GM21447 (cell line): ENCODE measurements around the gene EYS.

Experiments used
- ATAC-seq: cut with Tn5 transposase; IDR thresholded peaks from one replicate; pipeline ENCODE4 v1.9.1; 2021; ENCODE audit not compliant: unreplicated experiment

The EYS gene

GRCh38 chr6:65253041-65253440, 454.0 kb downstream of the EYS start:
- no peak for ATAC-seq

GRCh38 chr6:65248101-65248610, 458.9 kb downstream of the EYS start:
- ATAC-seq: no peak

- no peak for ATAC-seq
These were observed 475.4 kb downstream of the EYS start for GRCh38 chr6:65231616-65232015.

GRCh38 chr6:65229825-65230224, 477.2 kb downstream of the EYS start:
- ATAC-seq: no peak

GRCh38 chr6:65221153-65221552, 485.9 kb downstream of the EYS start:
- ATAC-seq: no peak

GRCh38 chr6:65202738-65203137, 504.3 kb downstream of the EYS start:
- no peak for ATAC-seq

GRCh38 chr6:65199683-65200082, 507.3 kb downstream of the EYS start:
- no peak for ATAC-seq

- ATAC-seq: no peak
These were observed 507.9 kb downstream of the EYS start for GRCh38 chr6:65199121-65199520.

GRCh38 chr6:65191471-65191870, 515.6 kb downstream of the EYS start:
- ATAC-seq: no peak

- ATAC-seq: no peak
These were observed 517.7 kb downstream of the EYS start for GRCh38 chr6:65189236-65189881.

GRCh38 chr6:65186826-65187225, 520.2 kb downstream of the EYS start:
- ATAC-seq: no peak

GRCh38 chr6:65182681-65183080, 524.3 kb downstream of the EYS start:
- no peak for ATAC-seq

- ATAC-seq: no peak
These were observed 536.8 kb downstream of the EYS start for GRCh38 chr6:65170273-65170672.

- ATAC-seq: no peak
These were observed 545.4 kb downstream of the EYS start for GRCh38 chr6:65161661-65162060.

- no peak for ATAC-seq
These were observed 550.0 kb downstream of the EYS start for GRCh38 chr6:65157025-65157424.

- no peak for ATAC-seq
These were observed 551.9 kb downstream of the EYS start for GRCh38 chr6:65155083-65155482.

GRCh38 chr6:65149841-65150240, 557.2 kb downstream of the EYS start:
- ATAC-seq: no peak

- ATAC-seq: no peak
These were observed 558.2 kb downstream of the EYS start for GRCh38 chr6:65148839-65149238.

GRCh38 chr6:65135567-65135966, 571.5 kb downstream of the EYS start:
- ATAC-seq: no peak

GRCh38 chr6:65126667-65127066, 580.4 kb downstream of the EYS start:
- ATAC-seq: no peak

GRCh38 chr6:65123521-65123920, 583.5 kb downstream of the EYS start:
- no peak for ATAC-seq

- ATAC-seq: no peak
These were observed 589.1 kb downstream of the EYS start for GRCh38 chr6:65117817-65118409.

- no peak for ATAC-seq
These were observed 590.7 kb downstream of the EYS start for GRCh38 chr6:65116326-65116725.
